GM10847 (cell line): ENCODE measurements around the gene CD8B2.

Experiments
- POLR2A ChIP-seq: IDR thresholded peaks from 2 replicates; pipeline ENCODE4 v1.6.1; 2011; ENCODE audit not compliant: insufficient read length; ENCODE audit errors: extremely low read depth

The CD8B2 gene

GRCh38 chr2:106541333-106541732, 54.2 kb downstream of the CD8B2 start:
- no peak for TF ChIP-seq POLR2A

GRCh38 chr2:106542746-106543359, 55.7 kb downstream of the CD8B2 start:
- no peak for TF ChIP-seq POLR2A

- TF ChIP-seq POLR2A: no peak
Measured at GRCh38 chr2:106545007-106545406, 57.8 kb downstream of the CD8B2 start.

GRCh38 chr2:106546391-106546990, 59.3 kb downstream of the CD8B2 start:
- TF ChIP-seq POLR2A: no peak

GRCh38 chr2:106547164-106547903, 60.2 kb downstream of the CD8B2 start:
- no peak for TF ChIP-seq POLR2A

GRCh38 chr2:106551417-106552130, 64.4 kb downstream of the CD8B2 start:
- TF ChIP-seq POLR2A: no peak

- no peak for TF ChIP-seq POLR2A
Measured at GRCh38 chr2:106552921-106553320, 65.8 kb downstream of the CD8B2 start.

- TF ChIP-seq POLR2A: no peak
Measured at GRCh38 chr2:106553321-106553720, 66.2 kb downstream of the CD8B2 start.

GRCh38 chr2:106554411-106554810, 67.2 kb downstream of the CD8B2 start:
- TF ChIP-seq POLR2A: no peak

- TF ChIP-seq POLR2A: no peak
Measured at GRCh38 chr2:106555053-106555452, 67.9 kb downstream of the CD8B2 start.

- no peak for TF ChIP-seq POLR2A
Measured at GRCh38 chr2:106560773-106561172, 73.6 kb downstream of the CD8B2 start.

GRCh38 chr2:106561356-106561755, 74.2 kb downstream of the CD8B2 start:
- TF ChIP-seq POLR2A: no peak

GRCh38 chr2:106561803-106562202, 74.6 kb downstream of the CD8B2 start:
- TF ChIP-seq POLR2A: no peak

- no peak for TF ChIP-seq POLR2A
Measured at GRCh38 chr2:106562268-106563186, 75.4 kb downstream of the CD8B2 start.

GRCh38 chr2:106563195-106563594, 76.0 kb downstream of the CD8B2 start:
- no peak for TF ChIP-seq POLR2A
